ENCODE measurements around the gene EIF4E2. TPM values are rescaled to one million over a fixed set of nuclear protein-coding genes. Genes with fewer than 3 reads are reported as not detected.
A peak's percentile ranks its signal among the peaks of the same experiment; 100 is the strongest.

Gene EIF4E2
- total RNA-seq, 2 experiments from 2014 or later: 45.9 to 46.0 TPM

DNA sequence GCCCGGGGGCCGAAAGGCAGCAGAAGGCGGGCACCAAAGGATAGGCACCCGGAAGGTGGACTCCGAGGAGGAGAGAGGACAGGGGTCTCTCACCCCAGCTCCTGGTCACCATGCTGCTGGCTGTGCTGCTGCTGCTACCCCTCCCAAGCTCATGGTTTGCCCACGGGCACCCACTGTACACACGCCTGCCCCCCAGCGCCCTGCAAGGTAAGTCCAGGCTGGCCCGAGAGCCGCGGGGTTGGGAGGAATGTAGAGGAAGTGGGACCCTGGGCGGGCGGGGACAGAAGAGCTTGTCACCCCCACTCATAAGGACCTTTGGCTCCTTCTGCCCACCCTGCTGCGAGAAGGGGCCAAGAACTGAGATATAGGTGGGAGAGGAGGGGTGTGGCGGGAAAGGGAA is 30.0 kb upstream of the EIF4E2 start:
- Histone ChIP-seq H3K27me3 (ENCODE audit: control insufficient read depth in 1 of 2, insufficient read depth in 2 of 2, low read length in 2 of 2) (peaks cover 41 to 44% of the 10 kb centered on the region in 2 experiments), H3K4me1 (ENCODE audit: insufficient read depth, low read length) (peaks cover 28% of the 10 kb centered on the region), H3K4me3 (ENCODE audit: low read length) (no peak overlapping the region), H3K36me3 (ENCODE audit: insufficient read depth, low read length) (no peaks in the 10 kb centered on the region), H3K27ac (ENCODE audit: low read depth in 1 of 2, low read length in 2 of 2) (no peak overlapping the region), H3K9me3 (ENCODE audit: control insufficient read depth in 1 of 2, insufficient read depth in 1 of 2, low read length in 2 of 2) (peaks cover 0 to 21% of the 10 kb centered on the region in 2 experiments)
- H3K9me3 Mint-ChIP-seq: no peaks in the 10 kb centered on the region
- H3K27me3 Mint-ChIP-seq: peaks cover 53% of the 10 kb centered on the region
- no peak for DNase-seq
- peaks cover 6% of the 10 kb centered on the region for H3K4me1 Mint-ChIP-seq (ENCODE audit: low read depth)
- no peak for ATAC-seq (ENCODE audit: poor library complexity)
- intact Hi-C loops (cut with DNase I, micrococcal nuclease): loop anchor here (5.0 to 10.0 kb wide), 3 partner anchors 83 to 613 kb away; partner anchors contain the start of gene NPPC (in 1 of the 2)
- no peaks in the 10 kb centered on the region for H3K36me3 Mint-ChIP-seq (ENCODE audit: low read depth)
- CTCF ChIA-PET: no interaction called here
- POLR2A ChIA-PET: interaction anchor here (1.0 kb wide), 1 partner anchor 30 kb away, joined by 3 read pairs; the partner anchor contains the start of gene TIGD1
- TF ChIP-seq, protein P1, sequence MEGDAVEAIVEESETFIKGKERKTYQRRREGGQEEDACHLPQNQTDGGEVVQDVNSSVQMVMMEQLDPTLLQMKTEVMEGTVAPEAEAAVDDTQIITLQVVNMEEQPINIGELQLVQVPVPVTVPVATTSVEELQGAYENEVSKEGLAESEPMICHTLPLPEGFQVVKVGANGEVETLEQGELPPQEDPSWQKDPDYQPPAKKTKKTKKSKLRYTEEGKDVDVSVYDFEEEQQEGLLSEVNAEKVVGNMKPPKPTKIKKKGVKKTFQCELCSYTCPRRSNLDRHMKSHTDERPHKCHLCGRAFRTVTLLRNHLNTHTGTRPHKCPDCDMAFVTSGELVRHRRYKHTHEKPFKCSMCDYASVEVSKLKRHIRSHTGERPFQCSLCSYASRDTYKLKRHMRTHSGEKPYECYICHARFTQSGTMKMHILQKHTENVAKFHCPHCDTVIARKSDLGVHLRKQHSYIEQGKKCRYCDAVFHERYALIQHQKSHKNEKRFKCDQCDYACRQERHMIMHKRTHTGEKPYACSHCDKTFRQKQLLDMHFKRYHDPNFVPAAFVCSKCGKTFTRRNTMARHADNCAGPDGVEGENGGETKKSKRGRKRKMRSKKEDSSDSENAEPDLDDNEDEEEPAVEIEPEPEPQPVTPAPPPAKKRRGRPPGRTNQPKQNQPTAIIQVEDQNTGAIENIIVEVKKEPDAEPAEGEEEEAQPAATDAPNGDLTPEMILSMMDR (IDR thresholded peaks at IDR 0.05): no peak
- no peak overlapping the region for H3K27ac Mint-ChIP-seq
- H3K4me3 Mint-ChIP-seq: no peak overlapping the region

DNA sequence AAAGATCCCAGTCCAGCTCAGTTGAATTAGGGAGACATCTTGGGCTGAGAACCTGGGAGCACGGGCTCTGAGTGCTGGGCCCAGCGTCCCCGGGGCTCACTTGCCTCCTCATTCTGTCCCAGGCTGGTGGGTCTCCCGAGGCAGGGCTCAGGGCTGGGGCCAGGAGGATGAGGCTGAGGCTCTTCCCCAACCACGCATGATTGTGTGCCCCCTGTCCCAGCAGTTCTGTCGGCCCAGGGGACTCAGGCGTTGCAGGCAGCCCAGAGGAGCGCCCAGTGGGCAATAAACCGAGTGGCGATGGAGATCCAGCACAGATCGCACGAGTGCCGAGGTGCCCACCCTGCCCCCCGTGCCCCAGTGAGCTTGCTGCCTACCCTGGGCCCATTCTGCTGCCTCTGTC is 29.4 kb upstream of the EIF4E2 start:
- Mint-ChIP-seq H3K9me3 (no peaks in the 10 kb centered on the region), H3K4me3 (no peak overlapping the region), H3K4me1 (ENCODE audit: low read depth) (peaks cover 6% of the 10 kb centered on the region), H3K36me3 (ENCODE audit: low read depth) (no peaks in the 10 kb centered on the region), H3K27me3 (peaks cover 53% of the 10 kb centered on the region), H3K27ac (no peak overlapping the region)
- ATAC-seq (ENCODE audit: poor library complexity): no peak
- Histone ChIP-seq H3K4me1 (ENCODE audit: insufficient read depth, low read length) (peaks cover 28% of the 10 kb centered on the region), H3K9me3 (ENCODE audit: control insufficient read depth in 1 of 2, insufficient read depth in 1 of 2, low read length in 2 of 2) (peaks cover 0 to 21% of the 10 kb centered on the region in 2 experiments), H3K27me3 (ENCODE audit: control insufficient read depth in 1 of 2, insufficient read depth in 2 of 2, low read length in 2 of 2) (peaks cover 41 to 44% of the 10 kb centered on the region in 2 experiments), H3K36me3 (ENCODE audit: insufficient read depth, low read length) (no peaks in the 10 kb centered on the region), H3K27ac (ENCODE audit: low read depth in 1 of 2, low read length in 2 of 2) (no peak overlapping the region), H3K4me3 (ENCODE audit: low read length) (no peak overlapping the region)
- no peak for DNase-seq
- TF ChIP-seq, protein P1 (IDR thresholded peaks at IDR 0.05): no peak
- POLR2A ChIA-PET: interaction anchor here (1.0 kb wide), 1 partner anchor 29 kb away, joined by 3 read pairs; the partner anchor contains the start of gene TIGD1
- intact Hi-C loops (cut with DNase I, micrococcal nuclease): loop anchor here (5.0 to 10.0 kb wide), 3 partner anchors 84 to 614 kb away; partner anchors contain the start of gene NPPC (in 1 of the 2)
- CTCF ChIA-PET: no interaction called here

DNA sequence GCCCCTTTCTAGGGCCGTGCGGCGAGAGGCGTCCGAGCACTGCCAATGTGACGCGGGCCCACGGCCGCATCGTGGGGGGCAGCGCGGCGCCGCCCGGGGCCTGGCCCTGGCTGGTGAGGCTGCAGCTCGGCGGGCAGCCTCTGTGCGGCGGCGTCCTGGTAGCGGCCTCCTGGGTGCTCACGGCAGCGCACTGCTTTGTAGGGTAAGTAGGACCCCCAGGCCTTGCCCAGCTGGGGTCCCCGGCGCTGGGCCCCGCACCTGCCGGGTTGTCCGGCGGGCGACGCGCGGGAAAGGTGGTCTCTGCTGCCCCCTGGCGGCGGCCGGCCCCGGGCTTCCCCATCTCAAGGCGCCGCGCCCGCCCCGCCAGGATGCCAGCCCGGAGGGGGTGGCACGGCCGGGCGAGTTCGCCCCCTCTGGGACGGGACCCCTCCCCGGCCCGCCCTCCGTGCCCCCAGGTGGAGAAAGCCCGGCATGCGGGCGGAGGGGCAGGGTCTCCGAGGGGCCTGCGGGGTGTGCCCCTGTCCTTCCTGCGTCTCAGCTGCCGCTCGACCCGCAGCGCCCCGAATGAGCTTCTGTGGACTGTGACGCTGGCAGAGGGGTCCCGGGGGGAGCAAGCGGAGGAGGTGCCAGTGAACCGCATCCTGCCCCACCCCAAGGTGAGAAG is 28.4 kb upstream of the EIF4E2 start:
- CTCF ChIA-PET: interaction anchor here (0.8 to 1.1 kb wide), 3 partner anchors 28 to 622 kb away, joined by 3 to 4 read pairs (median 3); partner anchors contain the start of genes EIF4E2 and TIGD1

More for the DNA sequence above, 28.4 kb upstream of the EIF4E2 start:
- no peaks in the 10 kb centered on the region for H3K9me3 Mint-ChIP-seq
- ATAC-seq (ENCODE audit: poor library complexity) (peak; percentile 76), DNase-seq (peak; percentile 36 to 83 (median 64))
- Histone ChIP-seq H3K27me3 (ENCODE audit: control insufficient read depth in 1 of 2, insufficient read depth in 2 of 2, low read length in 2 of 2) (peaks cover 43 to 44% of the 10 kb centered on the region in 2 experiments), H3K4me3 (ENCODE audit: low read length) (peak overlapping the region; percentile 34), H3K9me3 (ENCODE audit: control insufficient read depth in 1 of 2, insufficient read depth in 1 of 2, low read length in 2 of 2) (peaks cover 0 to 21% of the 10 kb centered on the region in 2 experiments), H3K27ac (ENCODE audit: low read depth in 1 of 2, low read length in 2 of 2) (no peak overlapping the region), H3K36me3 (ENCODE audit: insufficient read depth, low read length) (no peaks in the 10 kb centered on the region), H3K4me1 (ENCODE audit: insufficient read depth, low read length) (peaks cover 28% of the 10 kb centered on the region)
- peaks cover 6% of the 10 kb centered on the region for H3K4me1 Mint-ChIP-seq (ENCODE audit: low read depth)
- TF ChIP-seq, protein P1 (IDR thresholded peaks at IDR 0.05): peak; percentile 79
- intact Hi-C loops (cut with DNase I, micrococcal nuclease): loop anchor here (2.0 to 10.0 kb wide), 4 partner anchors 75 to 615 kb away; partner anchors contain the start of gene NPPC (in 1 of the 2)
- H3K27me3 Mint-ChIP-seq: peaks cover 53% of the 10 kb centered on the region
- POLR2A ChIA-PET: no interaction called here
- H3K27ac Mint-ChIP-seq: no peak overlapping the region
- H3K4me3 Mint-ChIP-seq: no peak overlapping the region
- H3K36me3 Mint-ChIP-seq (ENCODE audit: low read depth): no peaks in the 10 kb centered on the region
